ENCODE results near the gene ZNF219.

ZNF219 gene

DNA sequence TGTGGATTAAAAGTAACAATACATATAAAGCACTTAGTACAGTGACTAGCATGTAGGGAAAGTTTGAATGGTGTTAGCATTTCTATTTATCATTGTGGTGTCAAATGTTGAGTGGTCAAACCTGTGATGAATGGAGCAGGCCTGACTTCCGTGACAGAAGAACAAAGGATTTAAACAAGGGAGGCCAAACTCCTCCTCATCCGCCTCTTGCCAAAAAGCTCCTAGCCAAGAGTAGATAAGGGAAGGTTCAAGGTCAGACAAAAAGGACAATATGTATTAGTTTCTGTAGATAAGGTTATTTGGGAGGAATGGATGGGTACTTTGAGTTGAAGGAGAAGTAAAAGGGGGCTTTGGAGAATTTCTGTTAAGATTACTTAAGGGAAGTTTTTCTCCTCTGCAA lies 49.8 kb downstream of the ZNF219 start:
- Histone ChIP-seq H3K4me2 (ENCODE audit: insufficient read depth, low read length) (no peak overlapping the region), H3K27ac (ENCODE audit: low read length) (no peak overlapping the region), H3K79me2 (ENCODE audit: insufficient read depth, low read length) (no peaks in the 10 kb centered on the region), H3K27me3 (ENCODE audit: insufficient read depth, low read length, poor library complexity) (peaks cover 40% of the 10 kb centered on the region), H3K9ac (ENCODE audit: low read depth, low read length) (no peak overlapping the region), H2AFZ (ENCODE audit: low read depth, low read length) (no peak overlapping the region), H3K4me1 (ENCODE audit: insufficient read depth, low read length) (0 out of 2 replicates have a peak, but pooled peaks cover 6% of the 10 kb centered on the region), H3K4me3 (ENCODE audit: low read depth in 1 of 2, low read length in 2 of 2) (no peak overlapping the region), H4K20me1 (ENCODE audit: insufficient read depth, low read length) (no peaks in the 10 kb centered on the region), H3K36me3 (ENCODE audit: insufficient read depth, low read length) (no peaks in the 10 kb centered on the region), H3K9me3 (ENCODE audit: insufficient read depth, low read length, severe bottlenecking) (no peaks in the 10 kb centered on the region)
- no peak for DNase-seq
- no peak for TF ChIP-seq EZH2 (IDR thresholded peaks at IDR 0.05; ENCODE audit: borderline replicate concordance, low read depth, low read length, severe bottlenecking)
- TF ChIP-seq, protein P1, sequence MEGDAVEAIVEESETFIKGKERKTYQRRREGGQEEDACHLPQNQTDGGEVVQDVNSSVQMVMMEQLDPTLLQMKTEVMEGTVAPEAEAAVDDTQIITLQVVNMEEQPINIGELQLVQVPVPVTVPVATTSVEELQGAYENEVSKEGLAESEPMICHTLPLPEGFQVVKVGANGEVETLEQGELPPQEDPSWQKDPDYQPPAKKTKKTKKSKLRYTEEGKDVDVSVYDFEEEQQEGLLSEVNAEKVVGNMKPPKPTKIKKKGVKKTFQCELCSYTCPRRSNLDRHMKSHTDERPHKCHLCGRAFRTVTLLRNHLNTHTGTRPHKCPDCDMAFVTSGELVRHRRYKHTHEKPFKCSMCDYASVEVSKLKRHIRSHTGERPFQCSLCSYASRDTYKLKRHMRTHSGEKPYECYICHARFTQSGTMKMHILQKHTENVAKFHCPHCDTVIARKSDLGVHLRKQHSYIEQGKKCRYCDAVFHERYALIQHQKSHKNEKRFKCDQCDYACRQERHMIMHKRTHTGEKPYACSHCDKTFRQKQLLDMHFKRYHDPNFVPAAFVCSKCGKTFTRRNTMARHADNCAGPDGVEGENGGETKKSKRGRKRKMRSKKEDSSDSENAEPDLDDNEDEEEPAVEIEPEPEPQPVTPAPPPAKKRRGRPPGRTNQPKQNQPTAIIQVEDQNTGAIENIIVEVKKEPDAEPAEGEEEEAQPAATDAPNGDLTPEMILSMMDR (IDR thresholded peaks at IDR 0.05; ENCODE audit: borderline replicate concordance, extremely low read depth, low read length, poor library complexity, severe bottlenecking) = no peak
- no peak for ATAC-seq (ENCODE audit: insufficient read depth, low read depth)

DNA sequence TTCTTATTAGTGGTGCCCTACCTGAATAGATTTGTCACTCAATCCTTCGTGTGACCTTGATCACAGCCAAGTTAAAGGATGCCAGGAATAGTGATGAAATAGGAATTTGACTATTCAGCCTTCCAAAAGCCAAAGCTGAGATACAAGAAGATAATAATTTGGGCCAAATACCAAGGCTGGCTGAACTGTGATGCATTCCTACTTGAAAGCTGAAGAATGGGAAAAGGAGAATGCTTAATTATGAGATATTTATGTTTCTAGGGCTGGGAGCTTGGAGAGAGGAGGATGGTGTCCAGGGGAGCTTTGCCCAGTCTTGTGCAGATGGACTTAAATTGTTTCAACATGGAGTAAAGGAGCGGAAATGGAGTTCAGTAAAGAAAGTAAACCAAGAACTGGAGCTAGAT lies 51.1 kb downstream of the ZNF219 start:
- Histone ChIP-seq H3K9ac (ENCODE audit: low read depth, low read length) (no peak overlapping the region), H3K4me2 (ENCODE audit: insufficient read depth, low read length) (no peak overlapping the region), H3K27ac (ENCODE audit: low read length) (no peak overlapping the region), H3K4me1 (ENCODE audit: insufficient read depth, low read length) (0 out of 2 replicates have a peak, but pooled peaks cover 6% of the 10 kb centered on the region), H4K20me1 (ENCODE audit: insufficient read depth, low read length) (no peaks in the 10 kb centered on the region), H3K27me3 (ENCODE audit: insufficient read depth, low read length, poor library complexity) (peaks cover 39% of the 10 kb centered on the region), H3K9me3 (ENCODE audit: insufficient read depth, low read length, severe bottlenecking) (no peaks in the 10 kb centered on the region), H3K36me3 (ENCODE audit: insufficient read depth, low read length) (no peaks in the 10 kb centered on the region), H3K4me3 (ENCODE audit: low read depth in 1 of 2, low read length in 2 of 2) (no peak overlapping the region), H2AFZ (ENCODE audit: low read depth, low read length) (no peak overlapping the region), H3K79me2 (ENCODE audit: insufficient read depth, low read length) (no peaks in the 10 kb centered on the region)
- DNase-seq = no peak
- ATAC-seq (ENCODE audit: insufficient read depth, low read depth) = no peak
- TF ChIP-seq EZH2 (IDR thresholded peaks at IDR 0.05; ENCODE audit: borderline replicate concordance, low read depth, low read length, severe bottlenecking) = no peak
- TF ChIP-seq, protein P1 (IDR thresholded peaks at IDR 0.05; ENCODE audit: borderline replicate concordance, extremely low read depth, low read length, poor library complexity, severe bottlenecking) = no peak

DNA sequence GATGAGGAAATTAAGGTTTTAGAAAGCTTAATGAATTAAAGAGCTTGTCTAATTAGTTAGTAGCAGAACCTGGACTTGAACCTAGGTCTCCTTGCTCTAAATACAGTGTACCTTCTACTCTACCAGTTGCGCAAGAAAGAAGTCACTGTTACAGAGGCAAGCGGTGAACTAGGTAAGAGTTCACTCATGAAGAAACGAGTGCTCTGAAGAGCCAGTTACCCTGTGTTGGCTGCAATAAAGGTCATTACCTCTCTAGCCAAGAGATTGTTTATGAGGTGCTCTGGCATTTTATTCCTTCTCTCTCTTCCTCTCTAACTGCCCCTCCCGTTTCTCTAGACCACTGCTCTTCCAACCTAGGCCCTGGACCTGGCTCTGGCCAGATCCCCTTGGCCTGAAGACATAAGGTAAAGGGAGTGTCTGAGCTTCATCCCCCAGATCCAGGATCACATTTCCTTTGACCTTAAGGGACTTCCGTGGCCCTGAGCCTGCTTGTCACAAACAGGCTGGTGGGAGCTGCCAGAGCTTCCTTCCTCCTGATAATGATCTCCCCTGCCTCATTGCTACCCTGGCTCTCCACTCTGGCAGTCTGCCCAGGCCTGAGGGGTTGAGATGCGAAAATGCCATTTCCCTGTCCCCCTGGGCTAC lies 54.4 kb downstream of the ZNF219 start:
- TF ChIP-seq, protein P1 (IDR thresholded peaks at IDR 0.05; ENCODE audit: borderline replicate concordance, extremely low read depth, low read length, poor library complexity, severe bottlenecking) = no peak
- TF ChIP-seq EZH2 (IDR thresholded peaks at IDR 0.05; ENCODE audit: borderline replicate concordance, low read depth, low read length, severe bottlenecking) = no peak
- no peak overlapping the region for H3K9ac ChIP-seq (ENCODE audit: low read depth, low read length)
- H3K4me3 ChIP-seq (ENCODE audit: low read depth in 1 of 2, low read length in 2 of 2) = no peak overlapping the region
- peaks cover 24% of the 10 kb centered on the region for H3K27me3 ChIP-seq (ENCODE audit: insufficient read depth, low read length, poor library complexity)
- peak; percentile 62; the same call in 2 of the 3 replicates for ATAC-seq (ENCODE audit: insufficient read depth, low read depth)
- no peaks in the 10 kb centered on the region for H3K79me2 ChIP-seq (ENCODE audit: insufficient read depth, low read length)
- no peaks in the 10 kb centered on the region for H3K36me3 ChIP-seq (ENCODE audit: insufficient read depth, low read length)
- 0 out of 2 replicates have a peak, but pooled peaks cover 6% of the 10 kb centered on the region for H3K4me1 ChIP-seq (ENCODE audit: insufficient read depth, low read length)
- no peaks in the 10 kb centered on the region for H4K20me1 ChIP-seq (ENCODE audit: insufficient read depth, low read length)
- no peak overlapping the region for H2AFZ ChIP-seq (ENCODE audit: low read depth, low read length)
- no peak overlapping the region for H3K4me2 ChIP-seq (ENCODE audit: insufficient read depth, low read length)
- peak; percentile 20 for DNase-seq
- no peaks in the 10 kb centered on the region for H3K9me3 ChIP-seq (ENCODE audit: insufficient read depth, low read length, severe bottlenecking)
- no peak overlapping the region for H3K27ac ChIP-seq (ENCODE audit: low read length)
